Measurements from ENCODE around the gene SAMD4B.

DNA sequence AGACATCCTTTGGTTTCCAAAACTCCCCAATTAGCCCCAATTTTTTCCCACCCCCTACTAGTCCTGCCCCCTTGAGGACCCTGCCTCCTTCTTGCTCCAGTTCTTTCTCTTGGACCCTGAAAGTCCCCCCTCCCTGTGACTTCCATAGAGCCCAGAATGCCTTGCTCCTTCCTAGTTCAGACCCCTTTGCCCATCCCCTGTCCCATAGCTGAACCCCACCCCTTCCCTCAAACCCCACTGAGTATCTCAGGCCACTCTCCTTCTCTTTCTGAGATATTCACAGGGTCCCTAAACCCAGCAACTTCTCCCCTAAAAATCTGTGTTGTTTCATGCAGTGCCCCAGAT is 20.4 kb upstream of the SAMD4B start:
- TF ChIP-seq, protein P1, sequence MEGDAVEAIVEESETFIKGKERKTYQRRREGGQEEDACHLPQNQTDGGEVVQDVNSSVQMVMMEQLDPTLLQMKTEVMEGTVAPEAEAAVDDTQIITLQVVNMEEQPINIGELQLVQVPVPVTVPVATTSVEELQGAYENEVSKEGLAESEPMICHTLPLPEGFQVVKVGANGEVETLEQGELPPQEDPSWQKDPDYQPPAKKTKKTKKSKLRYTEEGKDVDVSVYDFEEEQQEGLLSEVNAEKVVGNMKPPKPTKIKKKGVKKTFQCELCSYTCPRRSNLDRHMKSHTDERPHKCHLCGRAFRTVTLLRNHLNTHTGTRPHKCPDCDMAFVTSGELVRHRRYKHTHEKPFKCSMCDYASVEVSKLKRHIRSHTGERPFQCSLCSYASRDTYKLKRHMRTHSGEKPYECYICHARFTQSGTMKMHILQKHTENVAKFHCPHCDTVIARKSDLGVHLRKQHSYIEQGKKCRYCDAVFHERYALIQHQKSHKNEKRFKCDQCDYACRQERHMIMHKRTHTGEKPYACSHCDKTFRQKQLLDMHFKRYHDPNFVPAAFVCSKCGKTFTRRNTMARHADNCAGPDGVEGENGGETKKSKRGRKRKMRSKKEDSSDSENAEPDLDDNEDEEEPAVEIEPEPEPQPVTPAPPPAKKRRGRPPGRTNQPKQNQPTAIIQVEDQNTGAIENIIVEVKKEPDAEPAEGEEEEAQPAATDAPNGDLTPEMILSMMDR (IDR thresholded peaks at IDR 0.05): no peak
- no peak for TF ChIP-seq POLR2A (IDR thresholded peaks at IDR 0.05)
- TF ChIP-seq POLR2AphosphoS5 (IDR thresholded peaks at IDR 0.05): no peak

Data from prostate gland (tissue), 2 donors.